SU-DHL-6 (cell line): ENCODE measurements around the gene PPFIA2.

Experiments
- H2AFZ ChIP-seq: fragments of 200-600 bp; sonication (generic); 2 replicates; pipeline ENCODE4 v1.6.1; 2014; ENCODE audit warnings: low read depth, mild to moderate bottlenecking, moderate library complexity, mixed read lengths, antibody characterized with exemption, low read length; ENCODE audit not compliant: severe bottlenecking
- H3F3A ChIP-seq: fragments of 200-600 bp; shearing (Covaris generic); 2 replicates; pipeline ENCODE4 v1.6.0; 2016; ENCODE audit warnings: antibody characterized with exemption, mild to moderate bottlenecking; ENCODE audit not compliant: insufficient read depth
- H3K27ac ChIP-seq: fragments of 200-600 bp; sonication (generic); 2 replicates; pipeline ENCODE4 v1.5.1; 2016; ENCODE audit warnings: low read depth, mild to moderate bottlenecking, low read length, moderate library complexity, mixed read lengths
- H3K27me3 ChIP-seq: fragments of 200-600 bp; sonication (generic), shearing (Covaris generic); 2 replicates; pipeline ENCODE4 v1.6.0; 2014; ENCODE audit warnings: mild to moderate bottlenecking, low read length
- H3K36me3 ChIP-seq: fragments of 200-600 bp; sonication (generic); 2 replicates; pipeline ENCODE4 v1.6.1; 2014; ENCODE audit warnings: mild to moderate bottlenecking, low read length, mixed read lengths
- H3K4me2 ChIP-seq: fragments of 300-600, 200-600 bp; shearing (Covaris generic), sonication (generic); 2 replicates; pipeline ENCODE4 v1.6.0; 2014; ENCODE audit warnings: low read length, low read depth, mild to moderate bottlenecking; ENCODE audit not compliant: poor library complexity, severe bottlenecking
- H3K4me3 ChIP-seq: fragments of 200-600 bp; sonication (generic); 2 replicates; pipeline ENCODE4 v1.5.1; 2014; ENCODE audit warnings: antibody characterized with exemption, low read length, mild to moderate bottlenecking, mixed read lengths; ENCODE audit not compliant: insufficient read depth, poor library complexity, severe bottlenecking
- H3K79me2 ChIP-seq: fragments of 200-600 bp; sonication (generic); 2 replicates; pipeline ENCODE4 v1.6.1; 2014; ENCODE audit warnings: mild to moderate bottlenecking, low read length, moderate library complexity; ENCODE audit not compliant: insufficient read depth
- H3K9ac ChIP-seq: fragments of 200-600 bp; sonication (generic); 2 replicates; pipeline ENCODE4 v1.7.0; 2014; ENCODE audit warnings: mild to moderate bottlenecking, low read length
- H3K9me2 ChIP-seq: fragments of 200-600 bp; sonication (generic); replicated peaks from 2 replicates; pipeline ENCODE4 v1.6.1; 2014; ENCODE audit warnings: low read length; ENCODE audit not compliant: insufficient read depth
- H3K9me3 ChIP-seq: fragments of 200-600 bp; sonication (generic); 2 replicates; pipeline ENCODE4 v1.6.1; 2014; ENCODE audit warnings: low read length, mixed read lengths; ENCODE audit not compliant: insufficient read depth
- H4K20me1 ChIP-seq: fragments of 200-600 bp; sonication (generic); 2 replicates; pipeline ENCODE4 v1.6.1; 2014; ENCODE audit warnings: low read depth, mild to moderate bottlenecking, antibody characterized with exemption, low read length, moderate library complexity, mixed read lengths
- CTCF ChIP-seq: fragments of 200-600 bp; sonication (generic); IDR thresholded peaks from one replicate; pipeline ENCODE4 v1.5.1; 2017; ENCODE audit warnings: antibody characterized with exemption, mild to moderate bottlenecking, low read length, moderate library complexity; ENCODE audit not compliant: insufficient read depth, poor library complexity, severe bottlenecking
- EZH2phosphoT487 ChIP-seq: fragments of 200-600 bp; sonication (generic), shearing (Covaris generic); conservative IDR thresholded peaks from 2 replicates; pipeline ENCODE4 v1.6.1; 2018; ENCODE audit warnings: mild to moderate bottlenecking, antibody characterized with exemption, low read length, moderate library complexity, mixed read lengths

Gene PPFIA2

DNA sequence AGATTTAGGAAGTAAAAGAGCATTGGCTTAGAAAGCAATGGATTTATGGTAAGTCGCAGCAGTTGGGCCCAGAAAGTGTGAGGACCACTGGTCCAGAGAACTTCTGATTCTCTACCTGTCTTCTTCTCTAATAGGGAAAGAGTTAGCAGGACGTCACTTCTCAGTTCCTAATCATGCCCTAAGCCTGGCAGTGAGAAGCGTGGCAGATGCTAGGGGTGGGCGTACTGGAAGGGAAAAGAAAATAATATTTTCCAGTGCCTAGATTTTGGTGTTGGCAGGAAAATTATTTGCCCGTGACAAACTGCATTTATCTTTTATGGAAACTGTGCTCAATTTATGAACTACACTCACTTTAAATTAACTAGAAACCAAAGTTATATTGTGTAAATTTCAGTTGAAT lies 212.3 kb downstream of the PPFIA2 start:
- Histone ChIP-seq H4K20me1 (no peaks in the 10 kb centered on the region), H3K9me3 (no peaks in the 10 kb centered on the region), H3K27ac (no peak overlapping the region), H3K4me3 (no peak overlapping the region), H3K9me2 (no peaks in the 10 kb centered on the region), H2AFZ (no peak overlapping the region), H3K9ac (no peak overlapping the region), H3K4me2 (no peak overlapping the region), H3K27me3 (no peaks in the 10 kb centered on the region), H3K36me3 (no peaks in the 10 kb centered on the region), H3K79me2 (no peaks in the 10 kb centered on the region), H3F3A (no peaks in the 10 kb centered on the region)
- no peak for TF ChIP-seq CTCF
- TF ChIP-seq EZH2phosphoT487 = no peak

GRCh38 chr12:81543621-81544139 lies 215.5 kb downstream of the PPFIA2 start:
- H3K9ac ChIP-seq = no peak overlapping the region

DNA sequence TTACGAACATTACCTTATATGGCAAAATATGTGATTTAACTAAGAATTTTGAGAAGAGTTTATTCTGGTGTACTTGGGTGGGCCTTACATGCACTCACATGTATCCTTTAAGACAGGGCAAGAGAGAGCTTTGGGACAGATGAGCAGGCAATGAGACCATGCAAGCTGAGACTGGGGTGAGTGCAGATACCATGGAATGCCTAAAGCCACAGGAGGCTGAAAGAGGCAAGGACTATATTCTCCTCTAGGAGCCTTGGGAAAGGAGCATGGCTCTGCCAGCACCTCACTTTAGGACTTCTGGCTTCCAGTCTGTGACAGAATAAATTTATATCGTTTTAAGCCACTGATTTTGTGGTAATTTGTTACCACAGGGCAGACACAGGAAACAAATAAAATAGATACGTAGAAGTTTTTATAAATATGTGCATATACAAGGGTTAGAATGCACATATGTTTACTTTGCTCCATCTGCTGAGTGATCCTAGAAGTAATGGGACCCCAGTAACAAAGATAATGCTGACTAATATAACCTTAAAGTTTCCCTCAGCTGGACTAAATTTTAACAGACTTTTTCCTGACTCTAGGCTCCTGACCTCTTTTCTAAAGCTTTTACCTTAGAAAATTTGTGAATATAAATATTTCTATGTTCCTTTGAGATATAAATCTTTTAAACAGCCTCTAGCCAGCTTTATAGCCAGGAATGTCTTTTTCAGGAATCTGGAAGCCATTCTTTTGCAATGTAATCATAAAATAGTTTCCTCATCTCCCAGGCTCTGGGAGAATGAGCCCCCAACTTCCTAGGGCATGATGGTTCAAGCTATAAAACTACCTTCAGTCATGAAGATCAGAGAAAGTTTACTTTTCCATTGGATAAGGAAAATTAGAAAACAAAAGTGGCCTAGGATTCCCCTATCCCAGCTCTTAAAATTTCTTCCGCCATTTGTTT lies 216.8 kb downstream of the PPFIA2 start:
- H2AFZ ChIP-seq = no peak overlapping the region
- no peak for TF ChIP-seq CTCF
- H3K9me3 ChIP-seq = no peaks in the 10 kb centered on the region

More at GRCh38 chr12:81543621-81544139, 215.5 kb downstream of the PPFIA2 start:
- TF ChIP-seq CTCF = no peak
- no peak for TF ChIP-seq EZH2phosphoT487
- Histone ChIP-seq H2AFZ (no peak overlapping the region), H3K79me2 (no peaks in the 10 kb centered on the region), H3K36me3 (no peaks in the 10 kb centered on the region), H4K20me1 (no peaks in the 10 kb centered on the region), H3K4me3 (no peak overlapping the region), H3K9me3 (no peaks in the 10 kb centered on the region), H3K4me2 (no peak overlapping the region), H3K9me2 (no peaks in the 10 kb centered on the region), H3K27me3 (no peaks in the 10 kb centered on the region), H3K27ac (no peak overlapping the region), H3F3A (no peaks in the 10 kb centered on the region)

More for the DNA sequence above, 216.8 kb downstream of the PPFIA2 start:
- H3K4me3 ChIP-seq = no peak overlapping the region
- no peaks in the 10 kb centered on the region for H4K20me1 ChIP-seq
- no peak overlapping the region for H3K27ac ChIP-seq
- no peak overlapping the region for H3K9ac ChIP-seq
- H3K9me2 ChIP-seq = no peaks in the 10 kb centered on the region
- H3K27me3 ChIP-seq = no peaks in the 10 kb centered on the region
- H3K36me3 ChIP-seq = no peaks in the 10 kb centered on the region
- no peaks in the 10 kb centered on the region for H3F3A ChIP-seq
- H3K79me2 ChIP-seq = no peaks in the 10 kb centered on the region
- no peak overlapping the region for H3K4me2 ChIP-seq
